Vagina (tissue), 2 donors: ENCODE results near the gene TMEM151A. TPM values are rescaled to one million over a fixed set of nuclear protein-coding genes. Genes with fewer than 3 reads are reported as not detected.
A peak's percentile ranks its signal among the peaks of the same experiment; 100 is the strongest.

Experiments
- DNase-seq, 2 donors: peaks; one replicate each; pipeline ENCODE4 v3.0.0-alpha.2; 2017; ENCODE audit errors: extremely low spot score in 2 of 2
- H3K27ac ChIP-seq: fragments of 200-600 bp; sonication (generic); one replicate; pipeline ENCODE4 v1.5.1; 2019
- H3K27me3 ChIP-seq: fragments of 200-600 bp; sonication (generic); one replicate; pipeline ENCODE4 v1.5.1; 2019
- H3K36me3 ChIP-seq, 2 donors: fragments of 200-600 bp; sonication (generic); one replicate each; pipeline ENCODE4 v1.5.1; 2017 to 2019
- H3K4me1 ChIP-seq: fragments of 200-600 bp; sonication (generic); one replicate; pipeline ENCODE4 v1.5.1; 2019
- H3K4me3 ChIP-seq, 2 donors: fragments of 200-600 bp; sonication (generic); 1 replicate in 1 of 2; 2 replicates in 1 of 2; pipeline ENCODE4 v1.5.1; 2016 to 2019
- H3K9me3 ChIP-seq: fragments of 200-600 bp; sonication (generic); one replicate; pipeline ENCODE4 v1.5.1; 2019
- CTCF ChIP-seq, 3 experiments: fragments of 450-650 bp in 2 of 3; fragments of 200-600 bp in 1 of 3; sonication (generic) in 1 of 3; IDR thresholded peaks; one replicate each; pipeline ENCODE4 v1.5.1; 2017 to 2019; ENCODE audit warnings: antibody characterized with exemption in 3 of 3, mild to moderate bottlenecking in 2 of 3, moderate library complexity in 2 of 3
- POLR2A ChIP-seq, 2 donors: fragments of 450-650 bp; IDR thresholded peaks; one replicate each; pipeline ENCODE4 v1.6.1; 2017; ENCODE audit warnings: antibody characterized with exemption in 2 of 2, mild to moderate bottlenecking in 2 of 2, moderate library complexity in 2 of 2
- POLR2AphosphoS5 ChIP-seq, 2 donors: sonication (generic); formaldehyde crosslinking; IDR thresholded peaks; one replicate each; pipeline ENCODE4 v1.9.0; 2017; ENCODE audit warnings: antibody characterized with exemption in 2 of 2, mild to moderate bottlenecking in 2 of 2, low read depth in 1 of 2; ENCODE audit not compliant: insufficient read depth in 1 of 2
- intact Hi-C: fragments of 100-400 bp; cut with DNase I; formaldehyde crosslinking; loops from one replicate; pipeline ENCODE4 v1.15.1; 2023
- total RNA-seq: library from RNA; depleted of rRNA; stranded (reverse); fragments of >200 nt; gene quantifications from one replicate; pipeline ENCODE4 v1.2.3, GENCODE V29; 2016

Gene TMEM151A
- total RNA-seq, 1 donor from 2014 or later = 1.7 TPM

- DNase-seq = no peak
Measured at GRCh38 chr11:66336234-66337102, 44.8 kb downstream of the TMEM151A start, which contains the start of gene RIN1. TSS of gene RIN1 (minus strand) at chr11:66336434. CDS start at chr11:66336402, 32 bp downstream.

GRCh38 chr11:66337103-66337899, 45.6 kb downstream of the TMEM151A start:
- peaks cover 49% of the 10 kb centered on the region for H3K4me1 ChIP-seq
- no peaks in the 10 kb centered on the region for H3K9me3 ChIP-seq
- intact Hi-C loops = no loop called here
- H3K27ac ChIP-seq = peak overlapping the region; percentile 67
- TF ChIP-seq CTCF (IDR thresholded peaks at IDR 0.05) (no peak), POLR2A (IDR thresholded peaks at IDR 0.05) (no peak), POLR2AphosphoS5 (IDR thresholded peaks at IDR 0.05; ENCODE audit: insufficient read depth in 1 of 2, low read depth in 1 of 2) (no peak)
- DNase-seq = no peak
- peak overlapping the region in 1 of 2 donors; percentile 52 for H3K4me3 ChIP-seq
- H3K36me3 ChIP-seq = peaks cover 0 to 51% of the 10 kb centered on the region in 2 donors
- no peaks in the 10 kb centered on the region for H3K27me3 ChIP-seq

More at GRCh38 chr11:66336234-66337102, 44.8 kb downstream of the TMEM151A start, which contains the start of gene RIN1:
- intact Hi-C loops = no loop called here
- TF ChIP-seq POLR2AphosphoS5 (IDR thresholded peaks at IDR 0.05; ENCODE audit: insufficient read depth in 1 of 2, low read depth in 1 of 2) (peak; percentile 9 to 86), POLR2A (IDR thresholded peaks at IDR 0.05) (no peak), CTCF (IDR thresholded peaks at IDR 0.05) (peak in 2 of 3 experiments; percentile 25 to 35)
- H3K36me3 ChIP-seq = peaks cover 0 to 44% of the 10 kb centered on the region in 2 donors
- H3K27ac ChIP-seq = peak within 1 kb of the TSS; percentile 67
- H3K9me3 ChIP-seq = no peaks in the 10 kb centered on the region
- peak within 1 kb of the TSS; percentile 52 to 59 for H3K4me3 ChIP-seq
- H3K27me3 ChIP-seq = no peaks in the 10 kb centered on the region
- peaks cover 49% of the 10 kb centered on the region for H3K4me1 ChIP-seq

DNA sequence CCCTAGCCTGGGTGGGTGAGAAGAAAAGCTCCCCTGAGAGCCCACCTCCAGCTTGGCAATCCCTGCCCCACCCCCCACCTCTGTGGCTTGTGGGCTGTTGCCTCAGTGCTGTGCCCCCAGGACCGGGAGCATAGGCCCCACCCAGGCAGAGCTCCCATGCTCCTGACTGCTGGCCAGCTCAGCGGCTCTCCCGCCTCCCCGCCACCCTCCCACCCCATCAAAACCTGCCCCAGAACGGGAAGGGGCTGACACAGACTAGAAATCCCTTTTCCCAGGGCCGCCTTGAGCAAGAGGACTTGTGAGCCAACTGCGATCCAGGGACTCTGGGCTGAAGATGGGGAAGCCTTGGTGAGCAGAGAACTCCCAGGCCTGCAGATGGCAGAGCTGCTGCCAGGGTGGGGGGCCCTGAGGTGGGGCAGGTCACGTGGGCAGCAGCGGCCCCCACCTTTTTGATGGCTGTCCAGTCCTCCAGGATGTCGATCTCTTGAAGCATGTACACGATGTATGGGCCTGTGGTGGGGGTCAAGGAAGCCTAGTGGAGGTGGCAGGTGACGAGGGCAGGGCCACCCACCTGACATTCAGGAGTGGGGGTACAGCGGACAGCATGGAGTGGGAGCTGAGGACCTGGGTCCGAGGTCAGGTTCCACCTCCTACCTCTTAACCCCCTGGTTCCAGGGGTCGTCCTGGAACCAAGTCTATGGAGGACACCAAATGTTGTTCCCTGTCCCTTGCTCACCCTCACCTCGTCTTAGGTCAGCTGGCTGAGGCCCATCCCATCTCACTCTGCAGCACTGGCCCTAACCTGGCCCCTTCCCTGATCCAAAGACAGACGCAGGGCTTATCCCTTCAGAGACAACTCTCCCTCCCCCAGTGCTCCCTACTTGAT, 46.8 kb downstream of the TMEM151A start:
- H3K4me3 ChIP-seq = no peak overlapping the region
- peaks cover 0 to 46% of the 10 kb centered on the region in 2 donors for H3K36me3 ChIP-seq
- H3K4me1 ChIP-seq = peaks cover 54% of the 10 kb centered on the region
- DNase-seq = no peak
- H3K27me3 ChIP-seq = no peaks in the 10 kb centered on the region
- no peak for TF ChIP-seq CTCF (IDR thresholded peaks at IDR 0.05)
- TF ChIP-seq POLR2A (IDR thresholded peaks at IDR 0.05) = no peak
- no peak for TF ChIP-seq POLR2AphosphoS5 (IDR thresholded peaks at IDR 0.05; ENCODE audit: insufficient read depth in 1 of 2, low read depth in 1 of 2)
- H3K27ac ChIP-seq = no peak overlapping the region
- no peaks in the 10 kb centered on the region for H3K9me3 ChIP-seq
- intact Hi-C loops = no loop called here

DNA sequence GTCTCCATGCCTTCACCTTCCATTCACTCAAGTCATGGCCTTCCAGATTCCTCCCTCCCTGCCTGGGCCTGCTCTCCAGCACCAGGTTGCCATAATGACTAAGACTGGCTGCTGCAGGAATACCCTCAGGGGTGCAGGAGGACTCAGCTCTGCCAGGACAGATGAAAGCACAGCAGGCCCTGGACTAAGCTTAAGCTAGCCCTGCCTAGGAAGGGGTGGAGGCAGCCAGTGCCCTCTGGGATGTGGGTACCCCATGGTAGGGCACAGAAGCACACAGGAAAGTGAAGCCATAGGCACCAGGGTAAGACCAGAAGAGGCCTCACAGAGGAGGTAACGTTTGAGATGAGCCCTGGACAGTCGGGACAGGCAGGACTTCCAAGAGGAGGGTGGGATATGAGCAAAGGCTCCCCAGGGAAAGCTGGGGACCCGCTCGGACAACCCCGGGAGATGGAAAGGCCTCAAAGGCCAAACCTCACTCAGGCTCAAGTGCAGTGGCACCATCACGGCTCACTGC, 47.5 kb downstream of the TMEM151A start:
- no peak overlapping the region for H3K27ac ChIP-seq
- no peak overlapping the region for H3K4me3 ChIP-seq
- H3K4me1 ChIP-seq = peaks cover 58% of the 10 kb centered on the region
- intact Hi-C loops = no loop called here
- H3K27me3 ChIP-seq = no peaks in the 10 kb centered on the region
- H3K9me3 ChIP-seq = no peaks in the 10 kb centered on the region
- no peak for TF ChIP-seq POLR2A (IDR thresholded peaks at IDR 0.05)
- TF ChIP-seq POLR2AphosphoS5 (IDR thresholded peaks at IDR 0.05; ENCODE audit: insufficient read depth in 1 of 2, low read depth in 1 of 2) = peak in 1 of 2 donors; percentile 54
- no peak for TF ChIP-seq CTCF (IDR thresholded peaks at IDR 0.05)
- DNase-seq = no peak
- H3K36me3 ChIP-seq = peaks cover 0 to 39% of the 10 kb centered on the region in 2 donors
